GM19452 (cell line): ENCODE data around the gene PLEKHO2.

Experiments
- ATAC-seq: cut with Tn5 transposase; IDR thresholded peaks from one replicate; pipeline ENCODE4 v1.9.1; 2021; ENCODE audit not compliant: unreplicated experiment

PLEKHO2 gene

GRCh38 chr15:64855205-64855975, 13.7 kb downstream of the PLEKHO2 start:
- ATAC-seq, result no peak

- ATAC-seq, result no peak
Measured at GRCh38 chr15:64856429-64857145, 14.9 kb downstream of the PLEKHO2 start.

- ATAC-seq, result no peak
Measured at GRCh38 chr15:64857421-64857820, 15.7 kb downstream of the PLEKHO2 start.

- no peak for ATAC-seq
Measured at GRCh38 chr15:64858021-64858575, 16.4 kb downstream of the PLEKHO2 start.

- no peak for ATAC-seq
Measured at GRCh38 chr15:64859226-64859625, 17.5 kb downstream of the PLEKHO2 start.

- ATAC-seq, result no peak
Measured at GRCh38 chr15:64861331-64861730, 19.6 kb downstream of the PLEKHO2 start.

- ATAC-seq, result no peak
Measured at GRCh38 chr15:64861960-64862359, 20.2 kb downstream of the PLEKHO2 start.

- no peak for ATAC-seq
Measured at GRCh38 chr15:64862408-64862807, 20.7 kb downstream of the PLEKHO2 start.

GRCh38 chr15:64864068-64864467, 22.4 kb downstream of the PLEKHO2 start:
- ATAC-seq, result no peak

- ATAC-seq, result no peak
Measured at GRCh38 chr15:64865126-64865997, 23.6 kb downstream of the PLEKHO2 start.

- no peak for ATAC-seq
Measured at GRCh38 chr15:64865998-64866520, 24.3 kb downstream of the PLEKHO2 start.

GRCh38 chr15:64869501-64869900, 27.8 kb downstream of the PLEKHO2 start:
- no peak for ATAC-seq

GRCh38 chr15:64870353-64870752, 28.6 kb downstream of the PLEKHO2 start:
- ATAC-seq, result no peak

- no peak for ATAC-seq
Measured at GRCh38 chr15:64875641-64876223, 34.0 kb downstream of the PLEKHO2 start.

GRCh38 chr15:64877435-64877834, 35.7 kb downstream of the PLEKHO2 start:
- no peak for ATAC-seq

GRCh38 chr15:64878705-64879104, 37.0 kb downstream of the PLEKHO2 start:
- no peak for ATAC-seq

GRCh38 chr15:64883100-64883581, 41.4 kb downstream of the PLEKHO2 start:
- peak; percentile 53 for ATAC-seq

- ATAC-seq, result peak; percentile 49
Measured at GRCh38 chr15:64883997-64884511, 42.3 kb downstream of the PLEKHO2 start.

GRCh38 chr15:64884679-64885078, 43.0 kb downstream of the PLEKHO2 start:
- ATAC-seq, result no peak

- no peak for ATAC-seq
Measured at GRCh38 chr15:64888336-64888735, 46.6 kb downstream of the PLEKHO2 start.
